GM23248 (cell line): Measurements from ENCODE around the gene MYL6B.

Experiments
- EZH2 ChIP-seq: fragments of 200-600 bp; sonication (generic); IDR thresholded peaks from 2 replicates; pipeline ENCODE4 v1.6.1; 2018; ENCODE audit warnings: antibody characterized with exemption, mild to moderate bottlenecking; ENCODE audit not compliant: insufficient read depth, poor library complexity, severe bottlenecking
- EZH2phosphoT487 ChIP-seq: fragments of 200-600 bp; sonication (generic); IDR thresholded peaks from 2 replicates; pipeline ENCODE4 v1.6.1; 2018; ENCODE audit warnings: antibody characterized with exemption, moderate library complexity, mild to moderate bottlenecking, low read depth; ENCODE audit not compliant: insufficient read depth

- TF ChIP-seq EZH2phosphoT487 (no peak), EZH2 (no peak)
These were observed 20.5 kb downstream of the MYL6B start for GRCh38 chr12:56172839-56173238.
